ENCODE measurements around the gene KIAA0232. TPM values are rescaled to one million over a fixed set of nuclear protein-coding genes. Genes with fewer than 3 reads are reported as not detected.
A peak's percentile ranks its signal among the peaks of the same experiment; 100 is the strongest.
"Not testable (repeated sequence)": the region's sequence is repeated elsewhere in the genome, so short reads cannot be mapped to it uniquely, and the experiment has no call there.

KIAA0232 gene
- total RNA-seq, 1 donor from 2014 or later, result 28.1 TPM

DNA sequence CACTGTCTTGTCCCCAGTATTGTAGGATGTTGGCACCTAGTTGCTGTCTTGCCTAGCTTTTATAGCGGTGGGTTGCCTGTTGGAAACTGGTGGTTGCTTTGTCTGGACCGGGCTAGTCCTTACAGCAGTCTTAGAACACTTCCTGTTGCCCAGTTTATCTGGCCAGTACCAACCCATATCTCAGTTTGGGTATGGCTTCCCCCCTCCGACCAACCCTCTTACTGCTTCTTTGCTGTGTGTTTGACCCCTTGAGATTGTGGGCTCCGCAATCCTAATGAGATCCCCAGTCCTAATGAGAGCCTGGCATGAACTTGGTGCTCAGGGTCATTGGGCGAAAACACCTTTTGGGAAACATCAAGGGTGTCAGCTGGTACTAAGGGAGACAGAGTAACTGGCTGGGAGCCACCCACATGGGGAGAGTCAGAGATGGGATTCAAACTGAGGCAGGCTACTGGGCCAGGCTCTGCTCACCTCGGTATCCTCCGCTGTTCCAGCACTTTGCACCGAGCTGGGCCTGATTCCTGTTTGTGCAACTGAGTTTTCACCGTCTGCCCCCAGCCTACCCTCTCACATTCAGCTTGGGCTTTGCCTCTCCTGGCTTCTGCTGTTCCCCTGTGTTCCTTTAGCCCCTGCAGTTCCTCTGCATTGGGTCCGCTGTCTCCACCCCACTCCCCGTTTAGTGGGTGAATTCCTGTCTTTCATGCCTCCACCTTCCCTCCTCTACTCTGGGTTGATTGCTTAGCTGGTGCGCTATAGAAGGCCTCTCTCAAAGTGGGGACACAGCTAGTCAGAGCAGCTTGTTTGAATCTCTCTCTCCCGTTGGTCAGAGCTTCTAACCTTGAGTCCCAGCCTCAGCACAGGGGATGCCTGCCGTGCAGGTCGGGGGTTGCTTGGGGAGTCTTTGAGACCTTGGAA, 128.7 kb downstream of the KIAA0232 start:
- no peak for ATAC-seq
- no peak for DNase-seq
- intact Hi-C loops (cut with DNase I), result no loop called here
- Histone ChIP-seq H3K4me1 (peaks cover 50% of the 10 kb centered on the region), H3K27me3 (ENCODE audit: low read depth) (no peaks in the 10 kb centered on the region), H3K9me3 (no peaks in the 10 kb centered on the region), H3K4me3 (peak overlapping the region; percentile 90), H3K27ac (peak overlapping the region; percentile 97), H3K36me3 (no peaks in the 10 kb centered on the region)
- TF ChIP-seq, protein P1, sequence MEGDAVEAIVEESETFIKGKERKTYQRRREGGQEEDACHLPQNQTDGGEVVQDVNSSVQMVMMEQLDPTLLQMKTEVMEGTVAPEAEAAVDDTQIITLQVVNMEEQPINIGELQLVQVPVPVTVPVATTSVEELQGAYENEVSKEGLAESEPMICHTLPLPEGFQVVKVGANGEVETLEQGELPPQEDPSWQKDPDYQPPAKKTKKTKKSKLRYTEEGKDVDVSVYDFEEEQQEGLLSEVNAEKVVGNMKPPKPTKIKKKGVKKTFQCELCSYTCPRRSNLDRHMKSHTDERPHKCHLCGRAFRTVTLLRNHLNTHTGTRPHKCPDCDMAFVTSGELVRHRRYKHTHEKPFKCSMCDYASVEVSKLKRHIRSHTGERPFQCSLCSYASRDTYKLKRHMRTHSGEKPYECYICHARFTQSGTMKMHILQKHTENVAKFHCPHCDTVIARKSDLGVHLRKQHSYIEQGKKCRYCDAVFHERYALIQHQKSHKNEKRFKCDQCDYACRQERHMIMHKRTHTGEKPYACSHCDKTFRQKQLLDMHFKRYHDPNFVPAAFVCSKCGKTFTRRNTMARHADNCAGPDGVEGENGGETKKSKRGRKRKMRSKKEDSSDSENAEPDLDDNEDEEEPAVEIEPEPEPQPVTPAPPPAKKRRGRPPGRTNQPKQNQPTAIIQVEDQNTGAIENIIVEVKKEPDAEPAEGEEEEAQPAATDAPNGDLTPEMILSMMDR (IDR thresholded peaks at IDR 0.05), result no peak

DNA sequence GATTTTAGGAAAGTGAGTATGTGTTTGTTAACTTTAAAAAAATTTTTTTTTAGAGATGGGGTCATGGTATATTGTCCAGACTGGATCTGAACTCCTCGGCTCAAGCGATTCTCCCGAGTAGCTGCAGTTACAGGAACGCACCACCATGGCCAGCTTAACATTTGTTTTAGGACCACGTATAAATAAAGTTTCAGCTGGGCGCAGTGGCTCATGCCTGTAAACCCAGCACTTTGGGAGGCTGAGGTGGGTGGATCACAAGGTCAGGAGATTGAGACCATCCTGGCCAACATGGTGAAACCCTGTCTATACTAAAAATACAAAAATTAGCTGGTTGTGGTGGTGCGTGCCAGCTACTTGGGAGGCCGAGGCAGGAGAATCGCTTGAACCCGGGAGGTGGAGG, 129.4 kb downstream of the KIAA0232 start:
- H3K27ac ChIP-seq; H3K36me3 ChIP-seq; intact Hi-C loops (cut with DNase I); DNase-seq; H3K9me3 ChIP-seq; ATAC-seq; H3K27me3 ChIP-seq (ENCODE audit: low read depth): not testable (repeated sequence)
- Histone ChIP-seq H3K4me1 (peaks cover 57% of the 10 kb centered on the region), H3K4me3 (peak overlapping the region; percentile 90)

GRCh38 chr4:6912441-6912840, 129.9 kb downstream of the KIAA0232 start:
- Histone ChIP-seq H3K9me3 (no peaks in the 10 kb centered on the region), H3K4me1 (peaks cover 62% of the 10 kb centered on the region), H3K4me3 (no peak overlapping the region), H3K27ac (peak overlapping the region; percentile 25), H3K36me3 (no peaks in the 10 kb centered on the region), H3K27me3 (ENCODE audit: low read depth) (no peaks in the 10 kb centered on the region)
- ATAC-seq, result no peak
- TF ChIP-seq, protein P1 (IDR thresholded peaks at IDR 0.05), result no peak
- intact Hi-C loops (cut with DNase I), result no loop called here
- DNase-seq, result no peak

DNA sequence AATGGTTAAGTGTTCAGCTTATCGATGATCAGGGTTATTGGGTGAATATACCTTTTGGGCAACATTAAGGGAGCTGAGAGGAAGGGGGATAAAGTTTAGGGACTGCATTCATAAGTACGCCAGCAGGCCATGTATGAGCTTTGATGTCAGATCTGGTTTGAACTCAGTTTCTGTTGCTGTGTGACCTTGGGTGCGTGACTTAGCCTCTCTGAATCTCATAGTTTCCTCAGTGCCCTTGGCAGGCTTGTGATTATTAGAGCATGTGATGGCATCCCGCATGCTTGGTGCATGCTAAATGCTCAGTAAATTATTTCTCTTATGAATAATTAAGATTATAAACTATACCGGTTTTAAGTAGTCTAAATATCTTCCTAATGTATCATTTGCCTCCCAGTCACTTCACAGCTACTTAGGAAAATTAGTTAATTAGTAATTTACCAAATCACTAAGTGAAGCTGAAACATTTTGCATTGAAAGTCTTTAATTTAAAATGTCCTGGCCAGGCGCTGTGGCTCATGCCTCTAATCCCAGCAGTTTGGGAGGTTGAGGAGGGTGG, 130.9 kb downstream of the KIAA0232 start:
- ATAC-seq, result no peak
- TF ChIP-seq, protein P1 (IDR thresholded peaks at IDR 0.05), result no peak
- DNase-seq, result no peak
- no peaks in the 10 kb centered on the region for H3K36me3 ChIP-seq
- intact Hi-C loops (cut with DNase I), result no loop called here
- no peak overlapping the region for H3K27ac ChIP-seq
- no peaks in the 10 kb centered on the region for H3K9me3 ChIP-seq
- peaks cover 62% of the 10 kb centered on the region for H3K4me1 ChIP-seq
- no peaks in the 10 kb centered on the region for H3K27me3 ChIP-seq (ENCODE audit: low read depth)
- no peak overlapping the region for H3K4me3 ChIP-seq

GRCh38 chr4:6914448-6914847, 131.9 kb downstream of the KIAA0232 start:
- DNase-seq (no peak), ATAC-seq (no peak)
- Histone ChIP-seq H3K27me3 (ENCODE audit: low read depth) (no peaks in the 10 kb centered on the region), H3K4me3 (no peak overlapping the region), H3K36me3 (no peaks in the 10 kb centered on the region), H3K27ac (no peak overlapping the region), H3K4me1 (peaks cover 66% of the 10 kb centered on the region), H3K9me3 (no peaks in the 10 kb centered on the region)
- TF ChIP-seq, protein P1 (IDR thresholded peaks at IDR 0.05), result no peak
- intact Hi-C loops (cut with DNase I), result no loop called here
